ENCODE measurements around the gene ROS1. TPM values are rescaled to one million over a fixed set of nuclear protein-coding genes. Genes with fewer than 3 reads are reported as not detected.

The ROS1 gene
- total RNA-seq, 1 experiment from 2014 or later = 63.0 TPM

DNA sequence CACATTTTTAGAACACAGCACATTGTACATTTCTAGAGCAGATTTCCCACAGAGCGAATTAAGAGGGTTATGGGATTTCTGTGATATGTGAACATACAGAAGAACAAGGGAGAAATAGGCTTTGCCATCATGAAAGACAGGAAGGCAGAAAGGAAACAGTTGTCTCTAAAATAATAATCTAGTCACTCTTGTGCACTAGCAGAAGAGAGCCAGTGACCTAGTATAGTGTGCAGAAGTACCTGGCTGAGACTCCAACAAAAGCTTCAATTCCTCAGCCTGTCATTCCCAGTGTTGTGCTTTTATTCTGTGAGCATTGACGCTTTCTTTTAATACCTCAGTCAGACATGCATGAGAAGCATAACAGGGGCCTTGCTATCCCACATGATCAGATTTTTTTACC lies 39.0 kb upstream of the ROS1 start:
- Mint-ChIP-seq H3K27ac (ENCODE audit: low read depth, unreplicated experiment) (peak overlapping the region; percentile 73), H3K9me3 (ENCODE audit: unreplicated experiment) (no peaks in the 10 kb centered on the region), H3K27me3 (ENCODE audit: insufficient read depth, unreplicated experiment) (no peaks in the 10 kb centered on the region), H3K4me1 (ENCODE audit: insufficient read depth, unreplicated experiment) (peaks cover 16% of the 10 kb centered on the region), H3K4me3 (ENCODE audit: unreplicated experiment) (no peak overlapping the region), H3K36me3 (ENCODE audit: insufficient read depth, unreplicated experiment) (peaks cover 4% of the 10 kb centered on the region)
- ChIA-PET POLR2A (interaction anchor here (0.7 to 1.5 kb wide), 5 partner anchors 8 to 75 kb away, joined by 3 to 7 read pairs (median 4); partner anchors contain the start of gene DCBLD1), CTCF (interaction anchor here (0.6 to 1.7 kb wide), 6 partner anchors 15 to 758 kb away, joined by 3 to 6 read pairs (median 4); no protein-coding TSS in a partner anchor)
- intact Hi-C loops (cut with micrococcal nuclease) = no loop called here
- BruUV-seq (replicated peaks) = no TSS peak
- TF ChIP-seq, protein P1, sequence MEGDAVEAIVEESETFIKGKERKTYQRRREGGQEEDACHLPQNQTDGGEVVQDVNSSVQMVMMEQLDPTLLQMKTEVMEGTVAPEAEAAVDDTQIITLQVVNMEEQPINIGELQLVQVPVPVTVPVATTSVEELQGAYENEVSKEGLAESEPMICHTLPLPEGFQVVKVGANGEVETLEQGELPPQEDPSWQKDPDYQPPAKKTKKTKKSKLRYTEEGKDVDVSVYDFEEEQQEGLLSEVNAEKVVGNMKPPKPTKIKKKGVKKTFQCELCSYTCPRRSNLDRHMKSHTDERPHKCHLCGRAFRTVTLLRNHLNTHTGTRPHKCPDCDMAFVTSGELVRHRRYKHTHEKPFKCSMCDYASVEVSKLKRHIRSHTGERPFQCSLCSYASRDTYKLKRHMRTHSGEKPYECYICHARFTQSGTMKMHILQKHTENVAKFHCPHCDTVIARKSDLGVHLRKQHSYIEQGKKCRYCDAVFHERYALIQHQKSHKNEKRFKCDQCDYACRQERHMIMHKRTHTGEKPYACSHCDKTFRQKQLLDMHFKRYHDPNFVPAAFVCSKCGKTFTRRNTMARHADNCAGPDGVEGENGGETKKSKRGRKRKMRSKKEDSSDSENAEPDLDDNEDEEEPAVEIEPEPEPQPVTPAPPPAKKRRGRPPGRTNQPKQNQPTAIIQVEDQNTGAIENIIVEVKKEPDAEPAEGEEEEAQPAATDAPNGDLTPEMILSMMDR (IDR thresholded peaks at IDR 0.05; ENCODE audit: unreplicated experiment) = no peak
- DNase-seq (ENCODE audit: unreplicated experiment) = no peak

- H3K27ac Mint-ChIP-seq (ENCODE audit: low read depth, unreplicated experiment) = peak overlapping the region; percentile 73
- H3K36me3 Mint-ChIP-seq (ENCODE audit: insufficient read depth, unreplicated experiment) = peaks cover 4% of the 10 kb centered on the region
- CTCF ChIA-PET = interaction anchor here (0.6 to 1.7 kb wide), 6 partner anchors 15 to 758 kb away, joined by 3 to 6 read pairs (median 4); no protein-coding TSS in a partner anchor
- peaks cover 16% of the 10 kb centered on the region for H3K4me1 Mint-ChIP-seq (ENCODE audit: insufficient read depth, unreplicated experiment)
- no peaks in the 10 kb centered on the region for H3K27me3 Mint-ChIP-seq (ENCODE audit: insufficient read depth, unreplicated experiment)
- TF ChIP-seq, protein P1 (IDR thresholded peaks at IDR 0.05; ENCODE audit: unreplicated experiment) = no peak
- intact Hi-C loops (cut with micrococcal nuclease) = no loop called here
- peak; percentile 65 for DNase-seq (ENCODE audit: unreplicated experiment)
- no peaks in the 10 kb centered on the region for H3K9me3 Mint-ChIP-seq (ENCODE audit: unreplicated experiment)
- H3K4me3 Mint-ChIP-seq (ENCODE audit: unreplicated experiment) = peak overlapping the region; percentile 35
- TSS peak; percentile 39 for BruUV-seq (replicated peaks)
- POLR2A ChIA-PET = interaction anchor here (0.7 to 1.5 kb wide), 4 partner anchors 12 to 74 kb away, joined by 3 to 7 read pairs (median 4); partner anchors contain the start of gene DCBLD1
Measured at GRCh38 chr6:117463762-117464665, 38.3 kb upstream of the ROS1 start.

- BruUV-seq (replicated peaks) = no TSS peak
- Mint-ChIP-seq H3K9me3 (ENCODE audit: unreplicated experiment) (no peaks in the 10 kb centered on the region), H3K27me3 (ENCODE audit: insufficient read depth, unreplicated experiment) (no peaks in the 10 kb centered on the region), H3K27ac (ENCODE audit: low read depth, unreplicated experiment) (no peak overlapping the region), H3K36me3 (ENCODE audit: insufficient read depth, unreplicated experiment) (no peaks in the 10 kb centered on the region), H3K4me3 (ENCODE audit: unreplicated experiment) (no peak overlapping the region), H3K4me1 (ENCODE audit: insufficient read depth, unreplicated experiment) (peaks cover 12% of the 10 kb centered on the region)
- no peak for DNase-seq (ENCODE audit: unreplicated experiment)
- ChIA-PET CTCF (interaction anchor here (0.6 to 0.7 kb wide), 2 partner anchors 9 to 138 kb away, joined by 3 read pairs; no protein-coding TSS in a partner anchor), POLR2A (no interaction called here)
- TF ChIP-seq, protein P1 (IDR thresholded peaks at IDR 0.05; ENCODE audit: unreplicated experiment) = no peak
- intact Hi-C loops (cut with micrococcal nuclease) = no loop called here
Measured at GRCh38 chr6:117459204-117459944, 33.6 kb upstream of the ROS1 start.

- H3K36me3 Mint-ChIP-seq (ENCODE audit: insufficient read depth, unreplicated experiment) = peaks cover 6% of the 10 kb centered on the region
- no peak for DNase-seq (ENCODE audit: unreplicated experiment)
- intact Hi-C loops (cut with micrococcal nuclease) = no loop called here
- H3K9me3 Mint-ChIP-seq (ENCODE audit: unreplicated experiment) = no peaks in the 10 kb centered on the region
- H3K27ac Mint-ChIP-seq (ENCODE audit: low read depth, unreplicated experiment) = no peak overlapping the region
- TF ChIP-seq, protein P1 (IDR thresholded peaks at IDR 0.05; ENCODE audit: unreplicated experiment) = no peak
- ChIA-PET CTCF (interaction anchor here (0.6 to 2.2 kb wide), 7 partner anchors 11 to 1396 kb away, joined by 3 to 8 read pairs (median 3); partner anchors contain the start of gene FRK), POLR2A (interaction anchor here (0.9 to 1.4 kb wide), 4 partner anchors 8 to 27 kb away, joined by 3 to 4 read pairs (median 3); no protein-coding TSS in a partner anchor)
- H3K27me3 Mint-ChIP-seq (ENCODE audit: insufficient read depth, unreplicated experiment) = no peaks in the 10 kb centered on the region
- H3K4me1 Mint-ChIP-seq (ENCODE audit: insufficient read depth, unreplicated experiment) = peaks cover 2% of the 10 kb centered on the region
- no peak overlapping the region for H3K4me3 Mint-ChIP-seq (ENCODE audit: unreplicated experiment)
- no TSS peak for BruUV-seq (replicated peaks)
Measured at GRCh38 chr6:117456998-117457397, 31.3 kb upstream of the ROS1 start.
